Activated CD4-positive, alpha-beta T cell treated with anti-CD3 and anti-CD28 coated beads for 1 hour (primary cell): Measurements from ENCODE around the gene TSSK2.
A peak's percentile ranks its signal among the peaks of the same experiment; 100 is the strongest.
"Not testable (repeated sequence)": the region's sequence is repeated elsewhere in the genome, so short reads cannot be mapped to it uniquely, and the experiment has no call there.

Experiments
- DNase-seq: peaks from one replicate; pipeline ENCODE4 v3.0.0-alpha.2; 2020

The TSSK2 gene

GRCh38 chr22:19146215-19146968 lies 15.3 kb downstream of the TSSK2 start:
- no peak for DNase-seq

DNA sequence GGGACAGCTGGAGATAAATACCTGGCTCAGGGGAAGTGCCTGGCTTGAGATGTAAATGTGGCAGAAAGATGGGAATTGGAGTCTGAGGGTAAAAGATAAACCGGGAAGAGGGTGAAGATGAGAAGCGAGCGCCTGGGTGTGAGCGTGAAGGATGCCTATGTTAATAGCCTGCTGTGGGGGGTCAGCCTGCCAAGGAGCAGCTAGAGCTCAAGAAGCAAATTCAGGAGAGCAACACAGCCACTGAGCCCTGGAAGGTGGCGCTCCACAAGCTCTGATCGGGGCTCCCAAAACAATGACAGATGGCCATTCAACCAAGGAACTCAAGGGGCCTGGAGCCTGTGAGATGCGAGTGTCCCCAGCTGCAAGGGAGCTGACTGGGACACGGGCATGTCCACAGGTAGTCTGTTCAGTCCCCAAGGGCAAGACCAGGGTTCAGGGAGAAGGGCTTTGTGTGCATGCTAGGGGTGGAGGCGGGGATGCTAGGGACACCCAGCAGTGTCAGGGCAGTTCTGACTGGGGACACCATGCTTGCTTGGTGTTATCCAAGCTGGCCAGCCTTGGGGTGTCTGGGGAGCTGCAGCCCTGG lies 16.2 kb downstream of the TSSK2 start:
- no peak for DNase-seq

GRCh38 chr22:19148417-19149046 lies 17.4 kb downstream of the TSSK2 start:
- no peak for DNase-seq

GRCh38 chr22:19149047-19149883 lies 18.2 kb downstream of the TSSK2 start:
- peak; percentile 18 for DNase-seq

DNA sequence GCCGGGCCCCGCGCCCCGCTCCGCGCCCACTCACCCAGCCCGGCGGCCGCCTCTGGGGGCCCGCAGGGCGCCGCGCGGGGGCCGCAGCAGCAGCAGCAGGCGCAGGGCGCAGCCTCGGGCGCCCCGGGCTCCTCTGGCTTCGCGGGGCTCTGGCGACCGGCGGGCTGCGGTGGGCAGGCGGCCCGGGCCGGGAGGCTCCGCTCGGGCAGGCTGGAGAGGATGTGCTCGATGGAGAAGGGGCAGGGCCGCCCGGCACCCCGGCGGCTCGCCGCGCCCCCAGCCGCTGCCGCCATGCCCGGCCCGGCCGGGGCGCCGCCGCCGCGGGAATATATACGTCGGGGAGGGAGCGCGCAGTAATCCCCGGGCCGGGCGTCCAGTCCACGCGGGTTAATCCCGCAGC lies 18.9 kb downstream of the TSSK2 start, which contains the start of gene GSC2:
TSS of gene GSC2 (minus strand) at position 302 of the 400 bp plus-strand sequence. CDS start at position 293, 9 bp downstream.
- DNase-seq: no peak

DNA sequence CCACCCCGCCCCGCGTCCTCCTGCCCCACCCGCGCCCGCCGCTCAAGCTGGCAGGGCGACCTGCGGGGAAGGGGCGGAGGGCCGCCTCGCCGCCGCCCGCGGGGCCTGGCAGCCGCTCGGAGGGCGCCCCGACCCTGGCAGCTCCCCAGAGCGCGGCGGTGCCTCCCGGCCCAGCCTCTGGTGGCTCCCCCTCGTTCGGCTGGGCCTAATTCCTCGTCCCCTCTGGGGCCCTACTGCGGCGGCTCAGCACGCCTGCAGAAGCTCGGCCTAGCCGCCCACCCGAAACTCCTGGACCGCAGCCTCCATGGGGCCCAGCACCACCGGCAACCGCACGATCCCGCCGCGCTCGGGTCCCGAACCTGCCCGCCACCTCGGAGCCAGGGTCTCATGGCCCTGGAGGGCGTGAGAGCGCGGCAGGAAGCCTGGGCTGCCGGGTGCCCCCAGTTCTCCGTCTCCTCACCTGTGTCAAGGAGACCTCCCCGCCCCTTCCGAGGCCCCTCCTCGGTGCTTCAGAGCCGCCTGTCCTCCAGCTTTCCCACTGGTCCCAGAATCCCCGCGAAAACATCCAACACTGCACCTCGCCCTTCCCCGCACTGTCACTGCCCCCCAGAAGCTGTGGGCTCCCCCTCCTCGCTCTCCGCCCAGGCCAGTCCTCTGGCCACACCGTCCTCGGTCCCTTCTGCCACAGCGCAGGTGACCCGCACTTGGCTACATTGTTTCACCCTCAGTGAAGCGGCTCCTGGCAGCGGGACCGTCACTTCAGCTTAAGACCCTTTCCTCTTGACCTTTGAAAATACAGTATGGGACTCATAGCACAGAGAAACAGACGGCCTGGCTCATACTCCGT lies 19.6 kb downstream of the TSSK2 start:
- DNase-seq: no peak

DNA sequence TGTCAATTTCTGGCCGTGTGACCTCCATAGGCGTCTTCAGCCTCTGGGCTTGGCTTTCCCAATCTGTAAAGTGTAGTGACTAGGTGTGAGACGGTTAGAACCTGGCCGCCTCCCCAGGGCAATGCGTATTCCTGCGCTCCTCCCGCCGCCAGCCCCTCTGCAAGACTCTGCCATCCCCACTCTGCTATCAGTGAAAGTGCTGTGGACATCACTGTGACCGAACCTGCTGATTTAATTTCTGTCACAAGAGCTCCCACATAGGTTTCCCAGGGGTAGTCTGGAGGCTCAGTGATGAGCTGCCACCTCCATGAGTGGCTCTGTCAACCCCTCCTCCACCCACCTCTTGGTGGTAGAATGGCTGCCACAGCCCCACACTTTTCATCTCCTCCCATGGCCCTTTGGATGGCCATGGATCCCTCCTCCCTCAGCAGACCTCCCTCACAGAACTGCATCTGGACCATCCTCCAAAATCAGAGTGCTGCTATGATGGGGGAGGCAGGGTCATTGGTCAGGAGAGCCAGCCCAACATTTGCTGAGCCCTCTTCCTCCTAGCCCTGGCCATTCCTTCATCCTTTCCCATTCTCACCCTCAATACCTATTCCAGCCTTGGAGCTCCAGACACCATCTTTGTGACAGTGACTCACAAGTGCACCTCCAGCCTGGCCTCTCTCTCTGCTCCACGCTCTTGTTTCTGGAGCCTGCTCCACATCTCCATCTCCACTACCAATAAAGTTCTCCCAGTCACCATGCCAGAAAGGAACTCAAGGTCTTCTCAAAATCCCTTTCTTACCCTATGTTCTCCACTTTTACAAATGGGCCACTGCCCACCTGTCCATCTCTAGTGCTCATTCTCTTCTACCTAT lies 20.5 kb downstream of the TSSK2 start:
- no peak for DNase-seq

- DNase-seq: no peak
Observed at GRCh38 chr22:19152942-19153883, 22.1 kb downstream of the TSSK2 start.

DNA sequence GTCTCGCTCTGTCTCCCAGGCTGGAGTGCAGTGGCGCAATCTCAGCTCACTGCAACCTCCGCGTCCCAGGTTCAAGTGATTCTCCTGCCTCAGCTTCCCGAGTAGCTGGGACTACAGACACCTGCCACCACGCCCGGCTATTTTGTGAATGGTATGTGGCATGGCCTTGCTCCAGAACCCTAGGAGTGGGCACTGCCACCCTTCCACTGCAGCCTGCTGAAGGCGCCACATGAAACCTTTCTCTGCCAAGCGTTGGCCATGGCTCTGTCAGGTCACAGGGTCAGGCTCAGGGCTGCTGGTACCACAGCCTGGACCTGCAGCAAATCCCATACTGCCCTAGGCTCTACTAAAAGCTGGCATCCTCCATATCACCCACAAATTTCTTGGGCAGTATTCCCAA lies 25.0 kb downstream of the TSSK2 start:
- not testable (repeated sequence) for DNase-seq

DNA sequence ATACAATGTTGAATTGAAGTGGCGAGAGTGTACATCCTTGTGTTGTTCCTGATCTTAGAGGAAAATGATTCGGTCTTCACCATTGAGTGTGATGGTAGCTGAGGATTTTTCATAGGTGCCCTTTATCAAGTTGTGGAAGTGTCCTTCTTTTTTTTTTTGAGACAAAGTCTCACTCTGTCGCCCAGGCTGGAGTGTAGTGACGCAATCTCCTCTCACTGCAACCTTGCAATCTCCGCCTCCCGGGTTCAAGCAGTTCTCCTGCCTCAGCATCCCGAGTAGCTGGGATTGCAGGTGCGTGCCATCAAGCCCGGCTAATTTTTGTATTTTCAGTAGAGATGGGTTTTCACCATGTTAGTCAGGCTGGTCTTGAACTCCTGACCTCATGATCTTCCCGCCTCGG lies 27.5 kb downstream of the TSSK2 start:
- DNase-seq: not testable (repeated sequence)

GRCh38 chr22:19164425-19164824 lies 33.3 kb downstream of the TSSK2 start:
- no peak for DNase-seq

GRCh38 chr22:19166421-19166820 lies 35.3 kb downstream of the TSSK2 start:
- DNase-seq: no peak

DNA sequence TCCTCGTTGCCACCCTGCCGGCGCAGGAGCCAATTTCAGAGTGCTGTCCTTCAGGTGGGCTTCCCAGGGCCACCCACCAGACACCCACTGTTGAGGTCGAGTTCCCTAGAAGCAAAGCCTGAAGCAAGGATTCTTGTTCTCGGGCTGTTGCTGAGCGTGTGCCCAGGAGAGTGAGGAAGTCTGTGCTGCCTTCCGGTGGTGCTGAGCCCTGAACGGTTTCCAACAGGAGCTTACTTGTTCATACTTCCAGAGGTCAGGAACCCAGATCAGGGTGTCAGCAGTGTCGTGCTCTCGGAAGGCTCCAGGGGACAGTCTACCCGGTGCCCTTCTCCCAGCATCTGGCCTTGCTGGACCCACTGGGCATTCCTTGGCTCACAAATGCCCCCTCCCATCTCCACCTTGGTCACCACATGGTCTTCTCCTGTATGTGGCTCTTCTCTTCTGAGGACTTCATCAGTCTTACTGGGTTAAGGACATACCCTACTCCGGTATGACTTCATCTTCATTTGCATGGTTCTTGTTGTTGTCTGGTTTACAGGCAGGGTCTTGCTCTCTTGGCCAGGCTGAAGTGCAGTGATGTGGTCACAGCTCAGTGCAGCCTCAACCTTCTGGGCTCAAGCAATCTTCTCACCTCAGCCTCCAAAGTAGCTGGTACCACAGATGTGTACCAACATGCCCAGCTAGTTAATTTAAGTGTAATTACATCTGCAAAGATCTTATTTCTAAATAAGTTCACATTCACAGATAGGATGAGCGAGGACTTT lies 36.2 kb downstream of the TSSK2 start:
- DNase-seq: no peak

DNA sequence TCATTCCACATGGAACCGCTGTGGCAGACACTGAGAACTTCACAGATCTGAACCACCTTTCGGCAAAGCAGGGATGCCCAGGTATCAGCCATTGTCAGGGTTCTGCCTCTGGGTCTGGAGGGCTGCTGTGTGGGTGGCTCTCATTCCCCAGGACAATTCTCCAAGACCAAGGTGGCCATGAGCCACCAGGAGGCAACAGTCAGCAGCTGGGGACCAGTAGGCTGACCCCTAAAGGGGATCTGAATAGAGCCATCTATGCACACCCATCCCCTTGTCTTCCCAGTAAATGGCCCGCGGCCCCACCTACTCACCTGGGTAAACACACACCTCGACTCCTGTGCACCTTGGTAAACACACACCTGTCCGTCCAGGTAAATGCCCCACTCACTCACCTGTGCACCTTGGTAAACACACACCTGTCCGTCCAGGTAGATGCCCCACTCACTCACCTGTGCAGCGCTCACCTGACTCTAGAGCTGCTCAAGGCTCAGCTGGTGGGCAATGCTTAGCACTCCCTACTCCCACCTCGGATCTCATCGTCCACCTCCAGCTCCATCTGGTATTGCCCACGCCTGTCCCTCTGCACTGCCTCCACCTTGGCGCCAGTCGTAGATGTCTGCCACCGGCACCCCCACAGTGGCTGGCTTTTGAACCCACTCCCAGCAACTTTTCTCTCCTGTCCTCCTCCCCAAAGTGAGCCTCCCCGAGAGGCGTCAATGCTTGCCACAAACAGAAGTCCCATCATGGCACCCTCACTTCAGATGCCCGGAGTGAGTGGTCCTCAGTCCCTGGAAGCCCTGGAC lies 37.2 kb downstream of the TSSK2 start:
- no peak for DNase-seq

- no peak for DNase-seq
Observed at GRCh38 chr22:19169002-19169946, 38.2 kb downstream of the TSSK2 start.

- no peak for DNase-seq
Observed at GRCh38 chr22:19169947-19170318, 38.8 kb downstream of the TSSK2 start.
